ENCODE results near the gene ARHGAP20.

The ARHGAP20 gene

DNA sequence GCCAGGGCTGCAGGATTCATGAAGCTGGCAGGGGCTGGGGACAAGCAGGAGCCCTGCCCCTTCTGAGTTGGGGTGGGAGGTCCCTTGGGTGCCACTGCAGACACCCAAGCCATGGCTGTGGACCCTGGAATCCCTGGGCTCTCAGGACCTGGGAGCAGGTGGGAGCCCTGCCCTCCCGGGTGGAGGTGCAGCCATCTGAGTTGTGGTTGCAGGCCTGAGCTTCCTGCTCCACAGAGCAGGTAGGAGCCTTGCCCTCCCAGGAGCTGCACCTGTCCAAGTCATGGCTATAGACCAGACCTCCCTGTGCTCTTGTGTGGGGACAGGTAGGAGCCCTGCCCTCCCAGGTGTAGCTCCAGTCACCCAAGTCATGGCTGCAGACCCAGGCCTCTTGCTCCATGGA lies 113.5 kb downstream of the ARHGAP20 start:
- intact Hi-C loops (cut with DNase I; ENCODE audit: low total_unique reads), result no loop called here
- Histone ChIP-seq H3K27me3 (no peaks in the 10 kb centered on the region), H3K36me3 (peaks cover 0 to 10% (median 0%) of the 10 kb centered on the region in 3 donors), H3K9me3 (no peaks in the 10 kb centered on the region), H3K4me3 (no peak overlapping the region), H3K27ac (no peak overlapping the region), H3K4me1 (no peaks in the 10 kb centered on the region)
- TF ChIP-seq, protein P1, sequence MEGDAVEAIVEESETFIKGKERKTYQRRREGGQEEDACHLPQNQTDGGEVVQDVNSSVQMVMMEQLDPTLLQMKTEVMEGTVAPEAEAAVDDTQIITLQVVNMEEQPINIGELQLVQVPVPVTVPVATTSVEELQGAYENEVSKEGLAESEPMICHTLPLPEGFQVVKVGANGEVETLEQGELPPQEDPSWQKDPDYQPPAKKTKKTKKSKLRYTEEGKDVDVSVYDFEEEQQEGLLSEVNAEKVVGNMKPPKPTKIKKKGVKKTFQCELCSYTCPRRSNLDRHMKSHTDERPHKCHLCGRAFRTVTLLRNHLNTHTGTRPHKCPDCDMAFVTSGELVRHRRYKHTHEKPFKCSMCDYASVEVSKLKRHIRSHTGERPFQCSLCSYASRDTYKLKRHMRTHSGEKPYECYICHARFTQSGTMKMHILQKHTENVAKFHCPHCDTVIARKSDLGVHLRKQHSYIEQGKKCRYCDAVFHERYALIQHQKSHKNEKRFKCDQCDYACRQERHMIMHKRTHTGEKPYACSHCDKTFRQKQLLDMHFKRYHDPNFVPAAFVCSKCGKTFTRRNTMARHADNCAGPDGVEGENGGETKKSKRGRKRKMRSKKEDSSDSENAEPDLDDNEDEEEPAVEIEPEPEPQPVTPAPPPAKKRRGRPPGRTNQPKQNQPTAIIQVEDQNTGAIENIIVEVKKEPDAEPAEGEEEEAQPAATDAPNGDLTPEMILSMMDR (IDR thresholded peaks at IDR 0.05), result no peak
- DNase-seq, result no peak

DNA sequence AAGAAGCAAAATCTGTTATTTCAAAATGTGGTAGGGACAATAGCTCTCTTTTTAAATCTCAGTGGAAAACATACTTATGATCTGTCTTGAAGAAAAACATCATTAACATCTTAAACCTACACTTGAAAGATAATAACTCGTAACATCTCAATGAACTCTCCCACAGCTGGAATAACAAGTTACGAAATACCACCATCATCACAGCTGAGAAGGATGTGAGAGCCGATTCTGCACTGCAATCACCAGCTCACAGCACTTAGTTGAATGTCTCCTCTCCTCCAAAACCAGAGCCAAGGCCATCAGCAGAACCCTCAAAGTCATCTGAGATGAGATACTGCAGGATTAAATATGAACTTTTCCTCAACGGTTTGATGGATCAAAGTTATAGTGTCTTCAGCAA lies 124.3 kb downstream of the ARHGAP20 start:
- TF ChIP-seq, protein P1 (IDR thresholded peaks at IDR 0.05), result no peak
- Histone ChIP-seq H3K9me3 (no peaks in the 10 kb centered on the region), H3K27ac (no peak overlapping the region), H3K27me3 (no peaks in the 10 kb centered on the region), H3K4me3 (no peak overlapping the region), H3K4me1 (no peaks in the 10 kb centered on the region), H3K36me3 (no peaks in the 10 kb centered on the region)
- DNase-seq, result no peak
- intact Hi-C loops (cut with DNase I; ENCODE audit: low total_unique reads), result no loop called here

DNA sequence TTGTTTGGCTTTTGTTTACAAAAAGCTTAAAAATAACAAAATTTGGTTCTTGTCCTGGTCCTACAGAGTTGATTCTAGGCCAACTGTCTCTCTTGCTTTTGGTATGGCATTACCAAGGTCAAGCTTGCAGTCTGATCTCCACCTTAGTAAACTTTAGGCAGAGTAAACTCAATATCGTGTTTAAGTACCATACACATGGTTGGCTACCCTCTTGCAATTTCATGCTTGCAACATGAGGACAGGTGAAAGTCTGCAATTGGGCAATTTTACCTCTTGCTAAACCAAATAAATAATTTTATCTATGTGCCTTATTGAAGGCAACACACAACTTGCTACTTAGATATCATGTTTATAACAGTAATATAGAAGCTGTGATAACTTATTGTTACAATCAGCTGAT lies 125.1 kb downstream of the ARHGAP20 start:
- Histone ChIP-seq H3K4me3 (no peak overlapping the region), H3K4me1 (no peaks in the 10 kb centered on the region), H3K9me3 (no peaks in the 10 kb centered on the region), H3K27me3 (no peaks in the 10 kb centered on the region), H3K27ac (no peak overlapping the region), H3K36me3 (no peaks in the 10 kb centered on the region)
- intact Hi-C loops (cut with DNase I; ENCODE audit: low total_unique reads), result no loop called here
- DNase-seq, result no peak
- TF ChIP-seq, protein P1 (IDR thresholded peaks at IDR 0.05), result no peak

DNA sequence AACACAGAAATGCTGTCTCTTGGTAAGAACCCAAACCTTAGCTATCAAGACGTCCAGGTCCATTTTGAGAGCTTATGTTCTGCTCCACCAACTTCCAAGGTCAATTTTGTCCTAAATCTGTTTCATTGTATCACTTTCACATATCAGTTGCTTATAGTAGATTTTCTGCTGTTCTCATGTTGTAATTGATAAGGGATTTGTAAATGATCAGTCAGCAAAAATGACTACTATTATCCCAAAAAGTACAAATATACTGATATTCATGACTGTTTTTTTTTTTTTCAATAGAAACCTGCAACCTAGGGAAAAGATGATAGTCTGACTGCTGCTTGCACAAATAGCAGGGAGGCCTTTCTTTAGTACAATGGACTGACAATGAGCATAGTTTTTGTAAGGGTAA lies 128.1 kb downstream of the ARHGAP20 start:
- H3K4me3 ChIP-seq, result no peak overlapping the region
- H3K9me3 ChIP-seq, result no peaks in the 10 kb centered on the region
- H3K27me3 ChIP-seq, result no peaks in the 10 kb centered on the region
- H3K36me3 ChIP-seq, result peaks cover 11 to 15% (median 13%) of the 10 kb centered on the region in 3 donors
- intact Hi-C loops (cut with DNase I; ENCODE audit: low total_unique reads), result no loop called here
- no peak overlapping the region for H3K27ac ChIP-seq
- DNase-seq, result no peak
- TF ChIP-seq, protein P1 (IDR thresholded peaks at IDR 0.05), result no peak
- no peaks in the 10 kb centered on the region for H3K4me1 ChIP-seq

DNA sequence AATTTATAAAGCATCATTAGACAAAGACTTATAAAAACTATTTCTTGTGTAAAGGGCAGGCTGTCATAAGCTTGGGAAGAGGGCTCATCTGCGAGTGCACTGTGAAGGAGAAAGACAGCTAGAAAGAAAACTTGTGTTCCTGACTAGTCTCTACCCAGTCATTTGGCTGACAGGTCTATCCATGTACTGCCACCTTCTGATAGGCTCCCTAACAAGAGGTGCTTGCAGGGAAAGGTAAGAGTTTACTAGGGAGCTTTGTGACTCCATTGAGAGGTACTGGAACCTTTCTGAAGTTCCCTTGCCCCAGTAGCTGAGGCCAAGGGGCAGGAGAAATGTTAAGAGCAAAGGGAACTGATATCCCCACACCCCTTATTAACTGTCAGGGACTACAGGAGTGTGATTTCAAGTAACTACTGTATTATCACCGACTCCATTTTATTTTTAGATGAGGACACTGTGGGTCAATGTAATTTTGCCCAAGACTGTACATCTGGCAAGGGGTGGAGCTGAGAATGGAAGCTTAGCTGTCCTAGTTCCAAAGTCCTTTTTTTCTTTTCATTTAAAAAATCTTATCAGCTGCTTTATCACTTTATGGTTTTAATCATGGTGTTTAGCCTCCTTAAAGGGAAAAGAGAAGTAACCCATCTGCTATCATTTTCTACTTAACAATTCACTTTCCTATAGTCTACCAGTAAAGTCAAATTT lies 129.4 kb downstream of the ARHGAP20 start:
- H3K27ac ChIP-seq, result no peak overlapping the region
- H3K4me3 ChIP-seq, result no peak overlapping the region
- peaks cover 11 to 22% (median 20%) of the 10 kb centered on the region in 3 donors for H3K36me3 ChIP-seq

More for the DNA sequence above, 129.4 kb downstream of the ARHGAP20 start:
- TF ChIP-seq, protein P1 (IDR thresholded peaks at IDR 0.05), result no peak
- no peaks in the 10 kb centered on the region for H3K4me1 ChIP-seq
- DNase-seq, result no peak
- no peaks in the 10 kb centered on the region for H3K9me3 ChIP-seq
- intact Hi-C loops (cut with DNase I; ENCODE audit: low total_unique reads), result no loop called here
- no peaks in the 10 kb centered on the region for H3K27me3 ChIP-seq
